ENCODE measurements around the gene STPG2.

Gene STPG2

GRCh38 chr4:97879942-97880341 lies 263.3 kb downstream of the STPG2 start:
- no peak for DNase-seq
- in situ Hi-C loops (cut with HindIII; ENCODE audit: low pct_ligation_motif_present, low pct_unique_long_range_greater_than_20kb, low sequenced_read_pairs): no loop called here

- in situ Hi-C loops (cut with HindIII; ENCODE audit: low pct_ligation_motif_present, low pct_unique_long_range_greater_than_20kb, low sequenced_read_pairs): no loop called here
- no peak for DNase-seq
Measured at GRCh38 chr4:97868097-97868496, 275.2 kb downstream of the STPG2 start.

GRCh38 chr4:97867557-97868091 lies 275.7 kb downstream of the STPG2 start:
- DNase-seq: no peak

GRCh38 chr4:97866821-97867556 lies 276.3 kb downstream of the STPG2 start:
- in situ Hi-C loops (cut with HindIII; ENCODE audit: low pct_ligation_motif_present, low pct_unique_long_range_greater_than_20kb, low sequenced_read_pairs): no loop called here
- DNase-seq: peak; percentile 19

More at GRCh38 chr4:97867557-97868091, 275.7 kb downstream of the STPG2 start:
- in situ Hi-C loops (cut with HindIII; ENCODE audit: low pct_ligation_motif_present, low pct_unique_long_range_greater_than_20kb, low sequenced_read_pairs): no loop called here

GRCh38 chr4:97851115-97851514 lies 292.2 kb downstream of the STPG2 start:
- no peak for DNase-seq
- in situ Hi-C loops (cut with HindIII; ENCODE audit: low pct_ligation_motif_present, low pct_unique_long_range_greater_than_20kb, low sequenced_read_pairs): no loop called here

- no peak for DNase-seq
- in situ Hi-C loops (cut with HindIII; ENCODE audit: low pct_ligation_motif_present, low pct_unique_long_range_greater_than_20kb, low sequenced_read_pairs): no loop called here
Measured at GRCh38 chr4:97845758-97846157, 297.5 kb downstream of the STPG2 start.

GRCh38 chr4:97841512-97841911 lies 301.8 kb downstream of the STPG2 start:
- DNase-seq: no peak
- in situ Hi-C loops (cut with HindIII; ENCODE audit: low pct_ligation_motif_present, low pct_unique_long_range_greater_than_20kb, low sequenced_read_pairs): no loop called here

- in situ Hi-C loops (cut with HindIII; ENCODE audit: low pct_ligation_motif_present, low pct_unique_long_range_greater_than_20kb, low sequenced_read_pairs): no loop called here
- no peak for DNase-seq
Measured at GRCh38 chr4:97836662-97837061, 306.6 kb downstream of the STPG2 start.

GRCh38 chr4:97828646-97829045 lies 314.6 kb downstream of the STPG2 start:
- in situ Hi-C loops (cut with HindIII; ENCODE audit: low pct_ligation_motif_present, low pct_unique_long_range_greater_than_20kb, low sequenced_read_pairs): no loop called here
- DNase-seq: no peak

GRCh38 chr4:97819294-97819693 lies 324.0 kb downstream of the STPG2 start:
- DNase-seq: no peak
- in situ Hi-C loops (cut with HindIII; ENCODE audit: low pct_ligation_motif_present, low pct_unique_long_range_greater_than_20kb, low sequenced_read_pairs): no loop called here

GRCh38 chr4:97812768-97813167 lies 330.5 kb downstream of the STPG2 start:
- in situ Hi-C loops (cut with HindIII; ENCODE audit: low pct_ligation_motif_present, low pct_unique_long_range_greater_than_20kb, low sequenced_read_pairs): no loop called here
- DNase-seq: no peak

GRCh38 chr4:97786306-97786920 lies 356.9 kb downstream of the STPG2 start:
- in situ Hi-C loops (cut with HindIII; ENCODE audit: low pct_ligation_motif_present, low pct_unique_long_range_greater_than_20kb, low sequenced_read_pairs): no loop called here
- no peak for DNase-seq

- DNase-seq: no peak
- in situ Hi-C loops (cut with HindIII; ENCODE audit: low pct_ligation_motif_present, low pct_unique_long_range_greater_than_20kb, low sequenced_read_pairs): no loop called here
Measured at GRCh38 chr4:97778174-97778573, 365.1 kb downstream of the STPG2 start.

- in situ Hi-C loops (cut with HindIII; ENCODE audit: low pct_ligation_motif_present, low pct_unique_long_range_greater_than_20kb, low sequenced_read_pairs): no loop called here
- no peak for DNase-seq
Measured at GRCh38 chr4:97774347-97774989, 368.8 kb downstream of the STPG2 start.

- in situ Hi-C loops (cut with HindIII; ENCODE audit: low pct_ligation_motif_present, low pct_unique_long_range_greater_than_20kb, low sequenced_read_pairs): no loop called here
- no peak for DNase-seq
Measured at GRCh38 chr4:97770222-97770621, 373.1 kb downstream of the STPG2 start.

GRCh38 chr4:97762115-97762512 lies 381.2 kb downstream of the STPG2 start:
- no peak for DNase-seq

GRCh38 chr4:97761445-97762114 lies 381.7 kb downstream of the STPG2 start:
- in situ Hi-C loops (cut with HindIII; ENCODE audit: low pct_ligation_motif_present, low pct_unique_long_range_greater_than_20kb, low sequenced_read_pairs): no loop called here
- no peak for DNase-seq

More at GRCh38 chr4:97762115-97762512, 381.2 kb downstream of the STPG2 start:
- in situ Hi-C loops (cut with HindIII; ENCODE audit: low pct_ligation_motif_present, low pct_unique_long_range_greater_than_20kb, low sequenced_read_pairs): no loop called here

GRCh38 chr4:97759785-97760184 lies 383.5 kb downstream of the STPG2 start:
- in situ Hi-C loops (cut with HindIII; ENCODE audit: low pct_ligation_motif_present, low pct_unique_long_range_greater_than_20kb, low sequenced_read_pairs): no loop called here
- no peak for DNase-seq

- in situ Hi-C loops (cut with HindIII; ENCODE audit: low pct_ligation_motif_present, low pct_unique_long_range_greater_than_20kb, low sequenced_read_pairs): no loop called here
- DNase-seq: no peak
Measured at GRCh38 chr4:97752599-97752998, 390.7 kb downstream of the STPG2 start.

Measured in ACHN (cell line).